ENCODE data around the gene TP63. TPM values are rescaled to one million over a fixed set of nuclear protein-coding genes. Genes with fewer than 3 reads are reported as not detected.

TP63 gene
- total RNA-seq, 1 experiment from 2014 or later: not detected

DNA sequence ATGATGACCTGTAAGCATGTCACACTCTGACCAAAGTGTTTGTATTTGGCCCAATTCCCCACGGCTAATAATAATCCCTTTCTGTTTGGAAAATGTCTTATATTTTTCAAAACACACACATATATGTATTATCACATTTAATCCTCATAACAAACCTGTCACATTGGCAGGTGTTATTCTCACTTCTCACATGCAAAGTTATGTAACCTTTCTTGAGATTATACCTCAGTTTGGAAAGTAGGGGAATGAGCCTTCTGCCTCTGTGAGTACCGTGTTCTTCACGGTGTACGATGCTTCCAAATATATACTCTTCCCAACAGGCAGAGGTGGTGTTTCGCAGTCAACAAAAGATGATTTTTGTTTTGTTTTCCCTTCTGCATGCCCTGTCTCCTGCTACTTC is 205.6 kb downstream of the TP63 start:
- Histone ChIP-seq H2BK120ac (ENCODE audit: low read depth, low read length, poor library complexity, severe bottlenecking) (no peak overlapping the region), H3K9me3 (ENCODE audit: control insufficient read depth, low read depth, low read length) (no peaks in the 10 kb centered on the region), H3K9ac (ENCODE audit: extremely low read depth, insufficient read length, low read length) (no peak overlapping the region), H3K79me1 (ENCODE audit: insufficient read depth, low read depth, low read length, poor library complexity, severe bottlenecking) (no peaks in the 10 kb centered on the region), H2AFZ (ENCODE audit: low read length) (no peak overlapping the region), H4K20me1 (ENCODE audit: control insufficient read depth, insufficient read depth, insufficient read length) (no peaks in the 10 kb centered on the region), H2BK5ac (ENCODE audit: insufficient read length, low read length) (no peak overlapping the region), H3T11ph (ENCODE audit: low read length) (no peak overlapping the region), H3K56ac (ENCODE audit: insufficient read length, low read depth, low read length) (no peak overlapping the region), H3K4me1 (ENCODE audit: insufficient read depth, low read length) (no peaks in the 10 kb centered on the region), H2BK20ac (ENCODE audit: low read depth, low read length, poor library complexity, severe bottlenecking) (no peak overlapping the region), H2BK15ac (ENCODE audit: low read depth, low read length) (no peak overlapping the region), H3K27me3 (ENCODE audit: insufficient read depth, low read length) (no peaks in the 10 kb centered on the region), H3K14ac (ENCODE audit: insufficient read depth, low read length) (no peak overlapping the region), H4K8ac (replicated peaks; ENCODE audit: insufficient read length, low read depth, low read length) (no peak overlapping the region), H3K18ac (ENCODE audit: insufficient read length, low read depth, low read length) (no peak overlapping the region), H4K91ac (ENCODE audit: insufficient read length, low read depth, low read length) (no peak overlapping the region), H3K23me2 (ENCODE audit: insufficient read length, low read depth, low read length, poor library complexity, severe bottlenecking) (no peaks in the 10 kb centered on the region), H4K5ac (ENCODE audit: insufficient read length, low read depth, low read length) (no peak overlapping the region), H3K4ac (ENCODE audit: low read depth, low read length) (no peak overlapping the region), H3K4me2 (ENCODE audit: insufficient read depth, insufficient read length, low read length) (no peak overlapping the region), H3K23ac (ENCODE audit: insufficient read length, low read depth, low read length) (no peak overlapping the region), H3K27ac (ENCODE audit: insufficient read length, low read depth, low read length) (no peak overlapping the region), H3K79me2 (ENCODE audit: insufficient read depth, low read length) (no peaks in the 10 kb centered on the region), H2AK5ac (ENCODE audit: insufficient read length, low read length) (no peak overlapping the region), H2BK12ac (ENCODE audit: insufficient read length, low read depth, low read length) (no peak overlapping the region)
- TF ChIP-seq, protein P1, sequence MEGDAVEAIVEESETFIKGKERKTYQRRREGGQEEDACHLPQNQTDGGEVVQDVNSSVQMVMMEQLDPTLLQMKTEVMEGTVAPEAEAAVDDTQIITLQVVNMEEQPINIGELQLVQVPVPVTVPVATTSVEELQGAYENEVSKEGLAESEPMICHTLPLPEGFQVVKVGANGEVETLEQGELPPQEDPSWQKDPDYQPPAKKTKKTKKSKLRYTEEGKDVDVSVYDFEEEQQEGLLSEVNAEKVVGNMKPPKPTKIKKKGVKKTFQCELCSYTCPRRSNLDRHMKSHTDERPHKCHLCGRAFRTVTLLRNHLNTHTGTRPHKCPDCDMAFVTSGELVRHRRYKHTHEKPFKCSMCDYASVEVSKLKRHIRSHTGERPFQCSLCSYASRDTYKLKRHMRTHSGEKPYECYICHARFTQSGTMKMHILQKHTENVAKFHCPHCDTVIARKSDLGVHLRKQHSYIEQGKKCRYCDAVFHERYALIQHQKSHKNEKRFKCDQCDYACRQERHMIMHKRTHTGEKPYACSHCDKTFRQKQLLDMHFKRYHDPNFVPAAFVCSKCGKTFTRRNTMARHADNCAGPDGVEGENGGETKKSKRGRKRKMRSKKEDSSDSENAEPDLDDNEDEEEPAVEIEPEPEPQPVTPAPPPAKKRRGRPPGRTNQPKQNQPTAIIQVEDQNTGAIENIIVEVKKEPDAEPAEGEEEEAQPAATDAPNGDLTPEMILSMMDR (conservative IDR thresholded peaks at IDR 0.05): no peak
- no peak overlapping the region for H3K4me3 Mint-ChIP-seq
- H3K27me3 Mint-ChIP-seq (ENCODE audit: low read depth): no peaks in the 10 kb centered on the region
- no CpG with 5 or more reads among the region's 5 CpGs for WGBS (ENCODE audit: extremely low coverage, insufficient read length, low lambda C conversion rate)
- H3K9me3 Mint-ChIP-seq: no peaks in the 10 kb centered on the region
- no peak overlapping the region for H3K27ac Mint-ChIP-seq
- H3K36me3 Mint-ChIP-seq (ENCODE audit: insufficient read depth in 1 of 3, low read depth in 3 of 3): no peaks in the 10 kb centered on the region
- peaks cover 3% of the 10 kb centered on the region in 2 experiments; a peak in 1 of 4 replicates for H3K4me1 Mint-ChIP-seq
- DNase-seq: no peak

Data from H9 (cell line).